HepG2 (cell line): ENCODE data around the gene CTRL. TPM values are rescaled to one million over a fixed set of nuclear protein-coding genes. Genes with fewer than 3 reads are reported as not detected.
A peak's percentile ranks its signal among the peaks of the same experiment; 100 is the strongest.

ENCODE experiments used
- ATF2 ChIP-seq: sonication (generic); formaldehyde crosslinking; IDR thresholded peaks from 2 replicates; pipeline ENCODE4 v1.4.0; 2020; ENCODE audit warnings: missing genetic modification reagents
- MAFK ChIP-seq, 2 experiments: IDR thresholded peaks in 1 of 2; conservative IDR thresholded peaks in 1 of 2; 2 replicates each; pipeline ENCODE4 v1.6.1; 2011; ENCODE audit warnings: improper control_type of control experiment in 2 of 2, low read length in 2 of 2
- SOX6 ChIP-seq, 2 experiments: fragments of 450-650 bp in 1 of 2; sonication (generic) in 1 of 2; formaldehyde crosslinking in 1 of 2; IDR thresholded peaks; 2 replicates each; pipeline versions ENCODE4 v1.4.0 to v1.6.1; 2017 to 2020; ENCODE audit warnings: antibody characterized with exemption in 1 of 2, mild to moderate bottlenecking in 1 of 2, missing genetic modification reagents in 1 of 2
- SP140L ChIP-seq: sonication (generic); formaldehyde crosslinking; IDR thresholded peaks from 2 replicates; pipeline ENCODE4 v1.4.0; 2020; ENCODE audit warnings: missing genetic modification reagents, borderline replicate concordance
- TRIM22 ChIP-seq: fragments of 450-650 bp; IDR thresholded peaks from 2 replicates; pipeline ENCODE4 v1.6.1; 2017
- ZBTB3 ChIP-seq: sonication (generic); formaldehyde crosslinking; IDR thresholded peaks from 2 replicates; pipeline ENCODE4 v1.4.0; 2020; ENCODE audit warnings: low read depth, mild to moderate bottlenecking, moderate library complexity, missing genetic modification reagents, borderline replicate concordance
- ZNF101 ChIP-seq: sonication (generic); formaldehyde crosslinking; IDR thresholded peaks from 2 replicates; pipeline ENCODE4 v1.4.0; 2020; ENCODE audit warnings: mild to moderate bottlenecking, low read depth, missing genetic modification reagents, borderline replicate concordance
- ZNF546 ChIP-seq: sonication (generic); formaldehyde crosslinking; conservative IDR thresholded peaks from 2 replicates; pipeline ENCODE4 v1.8.1; 2023; ENCODE audit warnings: mild to moderate bottlenecking, missing genetic modification reagents
- ZNF567 ChIP-seq: sonication (generic); formaldehyde crosslinking; IDR thresholded peaks from 2 replicates; pipeline ENCODE4 v1.8.1; 2023; ENCODE audit warnings: mild to moderate bottlenecking, missing genetic modification reagents, borderline replicate concordance
- ZNF569 ChIP-seq: sonication (generic); formaldehyde crosslinking; IDR thresholded peaks from 2 replicates; pipeline ENCODE4 v1.5.0; 2020; ENCODE audit warnings: mild to moderate bottlenecking, missing genetic modification reagents, moderate library complexity, borderline replicate concordance
- ZNF652 ChIP-seq: IDR thresholded peaks from 2 replicates; pipeline ENCODE4 v1.6.1; 2016; ENCODE audit warnings: low read depth, borderline replicate concordance
- ZNF83 ChIP-seq: sonication (generic); formaldehyde crosslinking; IDR thresholded peaks from 2 replicates; pipeline ENCODE4 v1.4.0; 2020; ENCODE audit warnings: missing genetic modification reagents, mild to moderate bottlenecking, borderline replicate concordance
- polyA plus RNA-seq, 8 experiments: library from polyadenylated mRNA; depleted of rRNA in 3 of 8; stranded (reverse) in 7 of 8; unstranded in 1 of 8; fragments of >200 nt; fragmentation: Illumina TruSeq in 4 of 8; extraction: Trizol in 4 of 8; gene quantifications; 2 replicates each; pipeline versions ENCODE4 v1.2.1 to v1.2.3, GENCODE V29; 2011 to 2016; ENCODE audit warnings: low read depth in 4 of 8, missing spikeins in 1 of 8, mixed read lengths in 1 of 8; ENCODE audit not compliant: insufficient read depth in 1 of 8
- total RNA-seq, 5 experiments: library from RNA; depleted of rRNA; stranded (reverse); fragments of >200 nt; fragmentation: Illumina TruSeq; extraction: Trizol; gene quantifications; 2 replicates each; pipeline ENCODE4 v1.2.3, GENCODE V29; 2016; ENCODE audit warnings: low read depth in 1 of 5
- TF ChIP-seq, protein P1 (sequence below): sonication (generic); formaldehyde crosslinking; IDR thresholded peaks from 2 replicates; pipeline ENCODE4 v1.4.0; 2020; ENCODE audit warnings: mild to moderate bottlenecking, missing genetic modification reagents, borderline replicate concordance
- TF ChIP-seq, protein P2 (sequence below), 2 experiments: sonication (generic) in 1 of 2; formaldehyde crosslinking in 1 of 2; IDR thresholded peaks; 2 replicates each; pipeline versions ENCODE4 v1.5.1 to v1.6.1; 2011 to 2020; ENCODE audit warnings: borderline replicate concordance in 1 of 2, low read depth in 1 of 2, low read length in 1 of 2, mild to moderate bottlenecking in 1 of 2, missing genetic modification reagents in 1 of 2, moderate library complexity in 1 of 2
- TF ChIP-seq, protein P3 (sequence below): IDR thresholded peaks from 2 replicates; pipeline ENCODE4 v1.6.1; 2016; ENCODE audit warnings: control low read depth
- TF ChIP-seq, protein P4 (sequence below): IDR thresholded peaks from 2 replicates; pipeline ENCODE4 v1.6.1; 2016; ENCODE audit warnings: missing genetic modification reagents, missing compliant biosample characterization

CTRL gene
- total and polyA plus RNA-seq, 2 of the 13 experiments (the other 11 are each of a cell fraction or from before 2014, with no cell fraction given): 1.9 to 2.7 TPM

DNA sequence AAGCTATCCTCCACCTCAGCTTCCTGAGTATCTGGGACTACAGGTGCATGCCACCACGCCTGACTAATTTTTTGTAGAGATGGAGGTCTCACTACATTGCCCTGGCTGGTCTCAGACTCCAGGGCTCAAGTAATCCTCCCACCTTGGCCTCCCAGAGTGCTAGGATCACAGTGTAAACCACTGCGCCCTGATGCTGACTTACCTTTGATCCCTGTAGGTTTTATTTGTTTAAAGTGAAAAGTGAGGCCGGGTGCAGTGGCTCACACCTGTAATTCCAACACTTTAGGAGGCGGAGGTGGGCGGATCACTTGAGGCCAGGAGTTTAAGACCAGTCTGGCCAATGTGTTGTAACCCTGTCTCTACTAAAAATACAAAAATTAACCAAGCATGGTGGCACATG lies 29.9 kb downstream of the CTRL start (continued):
- TF ChIP-seq, protein P1, sequence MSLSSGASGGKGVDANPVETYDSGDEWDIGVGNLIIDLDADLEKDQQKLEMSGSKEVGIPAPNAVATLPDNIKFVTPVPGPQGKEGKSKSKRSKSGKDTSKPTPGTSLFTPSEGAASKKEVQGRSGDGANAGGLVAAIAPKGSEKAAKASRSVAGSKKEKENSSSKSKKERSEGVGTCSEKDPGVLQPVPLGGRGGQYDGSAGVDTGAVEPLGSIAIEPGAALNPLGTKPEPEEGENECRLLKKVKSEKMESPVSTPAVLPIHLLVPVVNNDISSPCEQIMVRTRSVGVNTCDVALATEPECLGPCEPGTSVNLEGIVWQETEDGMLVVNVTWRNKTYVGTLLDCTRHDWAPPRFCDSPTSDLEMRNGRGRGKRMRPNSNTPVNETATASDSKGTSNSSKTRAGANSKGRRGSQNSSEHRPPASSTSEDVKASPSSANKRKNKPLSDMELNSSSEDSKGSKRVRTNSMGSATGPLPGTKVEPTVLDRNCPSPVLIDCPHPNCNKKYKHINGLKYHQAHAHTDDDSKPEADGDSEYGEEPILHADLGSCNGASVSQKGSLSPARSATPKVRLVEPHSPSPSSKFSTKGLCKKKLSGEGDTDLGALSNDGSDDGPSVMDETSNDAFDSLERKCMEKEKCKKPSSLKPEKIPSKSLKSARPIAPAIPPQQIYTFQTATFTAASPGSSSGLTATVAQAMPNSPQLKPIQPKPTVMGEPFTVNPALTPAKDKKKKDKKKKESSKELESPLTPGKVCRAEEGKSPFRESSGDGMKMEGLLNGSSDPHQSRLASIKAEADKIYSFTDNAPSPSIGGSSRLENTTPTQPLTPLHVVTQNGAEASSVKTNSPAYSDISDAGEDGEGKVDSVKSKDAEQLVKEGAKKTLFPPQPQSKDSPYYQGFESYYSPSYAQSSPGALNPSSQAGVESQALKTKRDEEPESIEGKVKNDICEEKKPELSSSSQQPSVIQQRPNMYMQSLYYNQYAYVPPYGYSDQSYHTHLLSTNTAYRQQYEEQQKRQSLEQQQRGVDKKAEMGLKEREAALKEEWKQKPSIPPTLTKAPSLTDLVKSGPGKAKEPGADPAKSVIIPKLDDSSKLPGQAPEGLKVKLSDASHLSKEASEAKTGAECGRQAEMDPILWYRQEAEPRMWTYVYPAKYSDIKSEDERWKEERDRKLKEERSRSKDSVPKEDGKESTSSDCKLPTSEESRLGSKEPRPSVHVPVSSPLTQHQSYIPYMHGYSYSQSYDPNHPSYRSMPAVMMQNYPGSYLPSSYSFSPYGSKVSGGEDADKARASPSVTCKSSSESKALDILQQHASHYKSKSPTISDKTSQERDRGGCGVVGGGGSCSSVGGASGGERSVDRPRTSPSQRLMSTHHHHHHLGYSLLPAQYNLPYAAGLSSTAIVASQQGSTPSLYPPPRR (CRISPR knock-in tag): peak; percentile 39; the same call in 1 of the 2 replicates
- TF ChIP-seq SP140L (CRISPR knock-in tag) (no peak), ZNF569 (no peak), ZNF652 (CRISPR knock-in tag) (no peak), ZNF567 (CRISPR knock-in tag) (no peak), TRIM22 (no peak), SOX6 (IDR thresholded peaks at IDR 0.05) (no peak), SOX6 (CRISPR knock-in tag; IDR thresholded peaks at IDR 0.05) (peak; percentile 35; the same call in 1 of the 2 replicates), ZNF101 (CRISPR knock-in tag) (no peak), ZNF546 (CRISPR knock-in tag) (no peak), ZNF83 (CRISPR knock-in tag) (no peak), ATF2 (CRISPR knock-in tag) (no peak), ZBTB3 (CRISPR knock-in tag) (no peak), MAFK (conservative IDR thresholded peaks at IDR 0.05 in 1 of 2, IDR thresholded peaks at IDR 0.05 in 1 of 2; ENCODE audit: low read length in 2 of 2) (no peak)
- TF ChIP-seq, protein P2, sequence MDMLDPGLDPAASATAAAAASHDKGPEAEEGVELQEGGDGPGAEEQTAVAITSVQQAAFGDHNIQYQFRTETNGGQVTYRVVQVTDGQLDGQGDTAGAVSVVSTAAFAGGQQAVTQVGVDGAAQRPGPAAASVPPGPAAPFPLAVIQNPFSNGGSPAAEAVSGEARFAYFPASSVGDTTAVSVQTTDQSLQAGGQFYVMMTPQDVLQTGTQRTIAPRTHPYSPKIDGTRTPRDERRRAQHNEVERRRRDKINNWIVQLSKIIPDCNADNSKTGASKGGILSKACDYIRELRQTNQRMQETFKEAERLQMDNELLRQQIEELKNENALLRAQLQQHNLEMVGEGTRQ (IDR thresholded peaks at IDR 0.05; ENCODE audit: low read depth, low read length): no peak
- TF ChIP-seq, protein P2 (CRISPR knock-in tag; IDR thresholded peaks at IDR 0.05; ENCODE audit: borderline replicate concordance): no peak
- TF ChIP-seq, protein P3, sequence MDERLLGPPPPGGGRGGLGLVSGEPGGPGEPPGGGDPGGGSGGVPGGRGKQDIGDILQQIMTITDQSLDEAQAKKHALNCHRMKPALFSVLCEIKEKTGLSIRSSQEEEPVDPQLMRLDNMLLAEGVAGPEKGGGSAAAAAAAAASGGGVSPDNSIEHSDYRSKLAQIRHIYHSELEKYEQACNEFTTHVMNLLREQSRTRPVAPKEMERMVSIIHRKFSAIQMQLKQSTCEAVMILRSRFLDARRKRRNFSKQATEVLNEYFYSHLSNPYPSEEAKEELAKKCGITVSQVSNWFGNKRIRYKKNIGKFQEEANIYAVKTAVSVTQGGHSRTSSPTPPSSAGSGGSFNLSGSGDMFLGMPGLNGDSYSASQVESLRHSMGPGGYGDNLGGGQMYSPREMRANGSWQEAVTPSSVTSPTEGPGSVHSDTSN: no peak
- TF ChIP-seq, protein P4, sequence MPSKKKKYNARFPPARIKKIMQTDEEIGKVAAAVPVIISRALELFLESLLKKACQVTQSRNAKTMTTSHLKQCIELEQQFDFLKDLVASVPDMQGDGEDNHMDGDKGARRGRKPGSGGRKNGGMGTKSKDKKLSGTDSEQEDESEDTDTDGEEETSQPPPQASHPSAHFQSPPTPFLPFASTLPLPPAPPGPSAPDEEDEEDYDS (CRISPR knock-in tag): no peak
